Stimulated activated naive CD8-positive, alpha-beta T cell treated with anti-CD3 and anti-CD28 coated beads, Interleukin-15, Interleukin-2, amounts not matched to agents 100 ng/mL and 50 ng/mL, for 24 hours (primary cell): ENCODE data around the gene OXA1L.
"Not testable (repeated sequence)": the region's sequence is repeated elsewhere in the genome, so short reads cannot be mapped to it uniquely, and the experiment has no call there.

Experiments used
- H3K27ac Mint-ChIP-seq: one replicate; pipeline ENCODE4 v1.8.0; 2021; ENCODE audit warnings: mild to moderate bottlenecking, mixed read lengths
- H3K27me3 Mint-ChIP-seq: one replicate; pipeline ENCODE4 v1.8.0; 2021; ENCODE audit warnings: mixed read lengths
- H3K36me3 Mint-ChIP-seq: one replicate; pipeline ENCODE4 v1.8.0; 2021; ENCODE audit warnings: low read depth, mixed read lengths
- H3K4me1 Mint-ChIP-seq: one replicate; pipeline ENCODE4 v1.8.0; 2021; ENCODE audit warnings: low read depth, mixed read lengths
- H3K4me3 Mint-ChIP-seq: one replicate; pipeline ENCODE4 v1.8.0; 2021; ENCODE audit warnings: mild to moderate bottlenecking, mixed read lengths
- H3K9me3 Mint-ChIP-seq: one replicate; pipeline ENCODE4 v1.8.0; 2021; ENCODE audit warnings: mixed read lengths

Gene OXA1L

GRCh38 chr14:22766457-22767322, at the start of gene OXA1L:
OXA1L (plus strand) TSS chr14:22766688; CDS start chr14:22766702, 14 bp downstream.
- peak within 1 kb of the TSS; percentile 90 for H3K27ac Mint-ChIP-seq
- peak within 1 kb of the TSS; percentile 89 for H3K4me3 Mint-ChIP-seq
- H3K27me3 Mint-ChIP-seq = no peaks in the 10 kb centered on the region
- peaks cover 70% of the 10 kb centered on the region for H3K36me3 Mint-ChIP-seq
- peaks cover 36% of the 10 kb centered on the region for H3K4me1 Mint-ChIP-seq
- peaks cover 10% of the 10 kb centered on the region for H3K9me3 Mint-ChIP-seq

GRCh38 chr14:22718091-22718490, 48.4 kb upstream of the OXA1L start:
- H3K4me3 Mint-ChIP-seq = no peak overlapping the region
- peaks cover 7% of the 10 kb centered on the region for H3K9me3 Mint-ChIP-seq
- no peak overlapping the region for H3K27ac Mint-ChIP-seq
- peaks cover 23% of the 10 kb centered on the region for H3K4me1 Mint-ChIP-seq
- peaks cover 4% of the 10 kb centered on the region for H3K36me3 Mint-ChIP-seq
- H3K27me3 Mint-ChIP-seq = peaks cover 12% of the 10 kb centered on the region

- H3K27me3 Mint-ChIP-seq = peaks cover 12% of the 10 kb centered on the region
Measured at GRCh38 chr14:22721213-22721612, 45.3 kb upstream of the OXA1L start.

GRCh38 chr14:22723815-22724214, 42.7 kb upstream of the OXA1L start:
- no peaks in the 10 kb centered on the region for H3K4me1 Mint-ChIP-seq
- H3K36me3 Mint-ChIP-seq = no peaks in the 10 kb centered on the region
- peaks cover 3% of the 10 kb centered on the region for H3K27me3 Mint-ChIP-seq

More at GRCh38 chr14:22721213-22721612, 45.3 kb upstream of the OXA1L start:
- Mint-ChIP-seq H3K9me3 (peaks cover 7% of the 10 kb centered on the region), H3K4me1 (peaks cover 9% of the 10 kb centered on the region), H3K27ac (no peak overlapping the region), H3K36me3 (peaks cover 4% of the 10 kb centered on the region), H3K4me3 (no peak overlapping the region)

GRCh38 chr14:22724847-22725246, 41.6 kb upstream of the OXA1L start:
- not testable (repeated sequence) for H3K4me1 Mint-ChIP-seq, H3K36me3 Mint-ChIP-seq, H3K9me3 Mint-ChIP-seq, H3K4me3 Mint-ChIP-seq, H3K27ac Mint-ChIP-seq, H3K27me3 Mint-ChIP-seq

More at GRCh38 chr14:22723815-22724214, 42.7 kb upstream of the OXA1L start:
- Mint-ChIP-seq H3K4me3 (no peak overlapping the region), H3K9me3 (no peaks in the 10 kb centered on the region), H3K27ac (no peak overlapping the region)

- H3K36me3 Mint-ChIP-seq, H3K9me3 Mint-ChIP-seq, H3K27ac Mint-ChIP-seq, H3K27me3 Mint-ChIP-seq, H3K4me3 Mint-ChIP-seq, H3K4me1 Mint-ChIP-seq: not testable (repeated sequence)
Measured at GRCh38 chr14:22725374-22725773, 41.1 kb upstream of the OXA1L start.

- Mint-ChIP-seq H3K27me3 (peaks cover under 1% of the 10 kb centered on the region), H3K4me1 (no peaks in the 10 kb centered on the region), H3K4me3 (no peak overlapping the region), H3K36me3 (no peaks in the 10 kb centered on the region), H3K27ac (no peak overlapping the region), H3K9me3 (no peaks in the 10 kb centered on the region)
Measured at GRCh38 chr14:22726012-22726411, 40.5 kb upstream of the OXA1L start.

GRCh38 chr14:22732062-22732461, 34.4 kb upstream of the OXA1L start:
- H3K36me3 Mint-ChIP-seq, H3K4me1 Mint-ChIP-seq, H3K27me3 Mint-ChIP-seq: not testable (repeated sequence)

GRCh38 chr14:22733829-22734228, 32.7 kb upstream of the OXA1L start:
- H3K4me3 Mint-ChIP-seq = no peak overlapping the region
- H3K27me3 Mint-ChIP-seq = peaks cover 6% of the 10 kb centered on the region
- H3K27ac Mint-ChIP-seq = no peak overlapping the region
- no peaks in the 10 kb centered on the region for H3K9me3 Mint-ChIP-seq
- H3K36me3 Mint-ChIP-seq = no peaks in the 10 kb centered on the region
- peaks cover 11% of the 10 kb centered on the region for H3K4me1 Mint-ChIP-seq

More at GRCh38 chr14:22732062-22732461, 34.4 kb upstream of the OXA1L start:
- H3K27ac Mint-ChIP-seq, H3K4me3 Mint-ChIP-seq, H3K9me3 Mint-ChIP-seq: not testable (repeated sequence)

- H3K9me3 Mint-ChIP-seq = no peaks in the 10 kb centered on the region
- no peak overlapping the region for H3K4me3 Mint-ChIP-seq
- no peak overlapping the region for H3K27ac Mint-ChIP-seq
- peaks cover 6% of the 10 kb centered on the region for H3K27me3 Mint-ChIP-seq
- no peaks in the 10 kb centered on the region for H3K36me3 Mint-ChIP-seq
- H3K4me1 Mint-ChIP-seq = peaks cover 11% of the 10 kb centered on the region
Measured at GRCh38 chr14:22735096-22735495, 31.4 kb upstream of the OXA1L start.

GRCh38 chr14:22736384-22736783, 30.1 kb upstream of the OXA1L start:
- not testable (repeated sequence) for H3K27ac Mint-ChIP-seq, H3K9me3 Mint-ChIP-seq, H3K36me3 Mint-ChIP-seq, H3K27me3 Mint-ChIP-seq, H3K4me3 Mint-ChIP-seq
- peaks cover 11% of the 10 kb centered on the region for H3K4me1 Mint-ChIP-seq

GRCh38 chr14:22737052-22737451, 29.4 kb upstream of the OXA1L start:
- Mint-ChIP-seq H3K27me3 (no peaks in the 10 kb centered on the region), H3K4me1 (peaks cover 11% of the 10 kb centered on the region), H3K4me3 (no peak overlapping the region), H3K36me3 (no peaks in the 10 kb centered on the region), H3K9me3 (no peaks in the 10 kb centered on the region), H3K27ac (peak overlapping the region; percentile 79)

GRCh38 chr14:22739423-22739822, 27.1 kb upstream of the OXA1L start:
- Mint-ChIP-seq H3K27me3 (peaks cover 3% of the 10 kb centered on the region), H3K4me3 (no peak overlapping the region), H3K27ac (no peak overlapping the region), H3K36me3 (no peaks in the 10 kb centered on the region), H3K9me3 (no peaks in the 10 kb centered on the region), H3K4me1 (peaks cover 11% of the 10 kb centered on the region)

GRCh38 chr14:22740020-22740419, 26.5 kb upstream of the OXA1L start:
- Mint-ChIP-seq H3K36me3 (no peaks in the 10 kb centered on the region), H3K4me1 (peaks cover 11% of the 10 kb centered on the region), H3K4me3 (no peak overlapping the region), H3K9me3 (no peaks in the 10 kb centered on the region), H3K27ac (no peak overlapping the region), H3K27me3 (peaks cover 3% of the 10 kb centered on the region)

- Mint-ChIP-seq H3K9me3 (no peaks in the 10 kb centered on the region), H3K36me3 (no peaks in the 10 kb centered on the region), H3K27me3 (peaks cover 29% of the 10 kb centered on the region), H3K4me1 (peaks cover 13% of the 10 kb centered on the region), H3K4me3 (no peak overlapping the region), H3K27ac (no peak overlapping the region)
Measured at GRCh38 chr14:22747769-22748168, 18.7 kb upstream of the OXA1L start.

GRCh38 chr14:22748206-22748605, 18.3 kb upstream of the OXA1L start:
- Mint-ChIP-seq H3K4me1 (peaks cover 13% of the 10 kb centered on the region), H3K27me3 (peaks cover 30% of the 10 kb centered on the region), H3K27ac (peak overlapping the region; percentile 18), H3K36me3 (no peaks in the 10 kb centered on the region), H3K4me3 (no peak overlapping the region), H3K9me3 (no peaks in the 10 kb centered on the region)
